HCEC 1CT (cell line): ENCODE data around the gene FAM241A.

ENCODE experiments used
- DNase-seq: peaks from one replicate; pipeline ENCODE4 v3.0.0-alpha.2; 2017

Gene FAM241A

DNA sequence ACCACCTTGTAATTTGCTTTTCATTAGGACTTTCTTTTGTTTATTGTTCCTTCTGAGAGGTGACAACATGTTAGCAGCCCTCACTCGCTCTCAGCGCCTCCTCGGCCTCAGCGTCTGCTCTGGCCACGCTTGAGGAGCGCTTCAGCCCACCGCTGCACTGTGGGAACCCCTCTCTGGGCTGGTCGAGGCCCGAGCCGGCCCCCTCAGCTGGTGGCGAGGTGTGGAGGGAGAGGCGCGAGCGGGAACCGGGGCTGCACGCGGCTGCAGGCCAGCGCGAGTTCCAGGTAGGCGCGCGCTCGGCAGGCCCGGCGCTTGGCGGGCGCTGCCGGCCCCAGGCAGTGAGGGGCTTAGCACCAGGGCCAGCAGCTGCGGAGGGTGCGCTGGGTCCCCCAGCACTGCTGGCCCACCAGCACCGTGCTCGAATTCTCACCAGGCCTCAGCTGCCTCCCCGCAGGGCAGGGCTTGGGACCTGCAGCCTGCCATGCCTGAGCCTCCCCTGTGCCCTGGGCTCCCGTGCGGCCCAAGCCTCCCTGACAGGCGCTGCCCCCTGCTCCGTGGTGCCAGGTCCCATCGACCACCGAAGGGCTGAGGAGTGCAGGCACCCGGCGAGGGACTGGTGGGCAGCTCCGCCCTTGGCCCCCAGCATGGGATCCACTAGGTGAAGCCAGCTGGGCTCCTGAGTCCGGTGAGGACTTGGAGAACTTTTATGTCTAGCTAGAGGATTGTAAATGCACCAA lies 77.1 kb downstream of the FAM241A start:
- no peak for DNase-seq

DNA sequence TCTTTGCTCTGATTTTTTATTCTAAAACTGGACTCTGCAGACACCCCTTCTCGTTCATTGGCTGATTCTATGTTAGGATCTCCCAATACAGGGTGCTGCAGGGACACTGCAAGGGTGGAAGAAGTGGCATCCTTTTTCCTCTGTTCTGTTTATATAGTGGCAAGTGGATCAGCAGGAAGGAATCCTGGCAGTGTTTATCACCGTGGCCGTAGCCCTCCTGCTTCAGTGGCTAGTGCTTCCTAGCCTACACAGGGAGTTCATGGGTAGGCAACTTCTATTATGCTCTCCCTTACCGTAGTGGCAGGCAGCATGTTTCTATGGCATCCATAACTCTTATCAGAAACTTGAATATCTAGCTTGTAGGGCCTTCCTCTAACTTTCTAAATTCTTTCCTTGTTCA lies 79.9 kb downstream of the FAM241A start:
- no peak for DNase-seq

DNA sequence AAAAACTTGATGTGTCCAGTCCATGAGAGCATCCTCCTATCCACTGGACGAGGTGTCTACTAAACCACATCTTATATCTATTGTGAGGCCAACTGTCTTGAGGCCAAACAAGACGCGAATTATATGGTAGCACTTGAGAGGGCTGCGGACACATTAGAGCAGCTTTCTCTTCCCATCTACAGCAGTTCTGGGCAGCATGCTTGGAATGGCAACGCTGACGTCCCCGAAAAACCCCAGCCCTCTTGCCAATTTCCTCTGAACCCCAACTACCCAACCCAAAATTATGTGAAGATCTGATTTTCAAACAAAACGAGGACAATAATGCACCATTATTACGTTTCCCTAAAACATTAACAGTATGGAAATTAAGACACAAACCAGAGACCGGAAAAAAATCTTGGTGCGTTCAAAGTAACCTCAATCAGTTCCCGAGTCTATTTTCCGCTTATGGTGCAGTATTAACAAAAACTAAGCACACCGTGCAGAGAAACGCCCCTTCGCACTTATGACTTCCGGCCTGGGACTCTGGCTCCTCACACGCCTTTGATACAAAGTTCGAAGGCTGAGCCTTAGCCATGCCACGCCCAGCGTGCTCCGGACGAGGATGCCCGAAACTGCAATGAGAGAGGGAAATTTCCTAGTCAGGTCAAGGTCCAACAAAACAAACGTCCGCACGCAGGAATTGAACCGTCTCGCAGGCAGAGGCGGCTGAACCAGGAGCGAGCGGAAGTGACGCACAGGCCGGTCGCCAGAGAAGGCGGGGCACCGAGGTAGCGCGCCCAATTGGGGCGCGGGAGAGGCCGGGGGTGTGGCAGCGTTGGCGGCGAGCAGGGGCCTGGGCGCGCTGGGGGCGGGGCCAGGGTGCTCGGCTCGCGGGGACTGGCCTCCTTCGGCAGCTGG lies 85.9 kb downstream of the FAM241A start:
- peak; percentile 92 for DNase-seq

DNA sequence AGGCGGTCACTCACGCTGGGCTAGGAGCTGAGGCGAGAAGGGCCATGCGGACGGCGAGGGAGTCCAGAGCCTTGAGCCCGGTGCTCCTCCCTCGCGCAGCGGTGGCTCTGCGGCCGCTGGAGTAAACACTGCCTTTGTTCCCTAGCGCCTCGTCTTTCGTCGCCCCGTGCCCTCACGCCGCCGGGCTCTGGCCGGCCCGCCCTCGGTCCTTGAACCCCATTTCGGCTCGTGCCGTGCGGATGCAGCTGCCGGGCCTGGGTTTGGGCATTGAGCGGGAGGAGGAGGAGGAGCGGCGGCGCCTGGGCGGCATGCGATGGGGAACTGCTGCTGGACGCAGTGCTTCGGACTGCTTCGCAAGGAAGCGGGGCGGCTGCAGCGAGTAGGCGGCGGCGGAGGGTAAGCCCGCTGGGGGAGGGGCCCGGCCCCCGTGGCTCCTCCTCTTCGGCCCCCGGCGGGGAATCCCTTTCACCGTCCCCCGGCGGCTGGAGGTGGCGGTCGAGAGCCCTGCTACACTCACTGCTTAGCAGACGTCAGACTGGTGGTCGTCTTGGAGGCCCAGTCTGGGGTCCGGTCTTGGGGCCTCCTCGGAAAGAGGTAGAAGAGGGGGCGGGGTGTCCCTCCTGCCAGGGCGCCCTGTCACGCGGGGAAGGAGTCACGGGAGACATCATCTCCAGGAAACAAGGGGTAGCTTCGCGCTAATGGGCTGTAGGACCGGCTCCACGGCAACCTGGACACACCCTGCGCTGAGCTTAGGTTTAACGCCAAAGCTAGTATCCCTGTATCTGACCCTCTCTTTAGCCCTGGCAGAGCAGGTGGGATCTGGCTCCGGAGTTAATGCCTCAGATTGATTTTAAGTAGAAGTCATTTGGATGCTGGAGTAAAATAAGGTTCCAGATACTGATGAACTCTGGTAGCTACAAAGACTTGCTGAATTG lies 86.8 kb downstream of the FAM241A start, which contains the start of gene AP1AR:
TSS of gene AP1AR (plus strand) at position 9 of the 935 bp plus-strand sequence. CDS start at position 314, 305 bp downstream.
- DNase-seq = peak; percentile 55

DNA sequence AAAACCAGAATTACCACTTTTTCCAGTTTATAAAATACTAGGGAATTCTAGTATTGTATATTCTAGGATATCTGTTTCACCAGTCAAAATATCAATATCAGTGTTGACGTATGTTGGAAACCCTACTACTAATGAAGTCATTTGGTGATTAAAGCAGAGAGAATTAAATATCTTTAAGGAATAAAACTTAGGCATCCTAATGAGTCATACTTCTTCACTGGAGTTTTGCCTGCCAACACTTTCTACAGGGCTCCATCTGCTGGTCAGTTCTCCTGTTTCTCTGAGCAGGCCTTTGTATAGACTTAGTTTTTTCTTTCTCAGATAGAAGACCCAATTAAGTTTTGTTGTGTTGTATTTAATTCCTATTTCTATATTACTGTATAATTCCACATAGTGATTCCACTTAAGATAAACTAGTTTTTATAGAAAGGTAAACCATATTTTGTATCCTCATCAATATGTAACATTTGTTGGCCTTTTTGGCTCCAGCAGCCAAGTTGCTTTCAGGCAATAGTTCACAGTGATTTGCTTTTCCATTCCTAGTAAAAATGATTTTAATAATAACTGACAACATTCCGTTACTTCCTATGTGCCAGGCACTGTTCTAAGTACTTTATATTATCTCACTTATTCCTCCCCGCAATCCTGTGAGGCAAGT lies 89.8 kb downstream of the FAM241A start:
- peak; percentile 80 for DNase-seq

DNA sequence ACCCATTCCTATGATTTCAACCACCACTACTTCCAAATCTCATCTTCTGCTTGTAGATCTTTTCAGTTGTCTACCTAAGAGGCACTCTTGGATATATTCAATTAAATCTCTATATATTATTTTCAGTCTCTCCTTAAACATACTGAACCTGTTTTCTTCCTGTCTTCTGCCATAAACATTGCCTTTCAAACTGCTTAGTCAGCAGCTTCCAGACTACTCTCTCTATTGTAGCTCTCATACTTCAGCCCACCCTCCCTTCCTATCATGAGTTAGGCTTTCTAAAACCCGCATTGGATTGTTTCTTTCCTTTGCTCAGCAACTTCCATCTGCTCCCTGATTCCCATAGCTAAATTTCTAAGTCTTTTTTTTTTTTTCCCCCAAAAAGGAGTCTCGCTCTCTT lies 90.8 kb downstream of the FAM241A start:
- DNase-seq = no peak

DNA sequence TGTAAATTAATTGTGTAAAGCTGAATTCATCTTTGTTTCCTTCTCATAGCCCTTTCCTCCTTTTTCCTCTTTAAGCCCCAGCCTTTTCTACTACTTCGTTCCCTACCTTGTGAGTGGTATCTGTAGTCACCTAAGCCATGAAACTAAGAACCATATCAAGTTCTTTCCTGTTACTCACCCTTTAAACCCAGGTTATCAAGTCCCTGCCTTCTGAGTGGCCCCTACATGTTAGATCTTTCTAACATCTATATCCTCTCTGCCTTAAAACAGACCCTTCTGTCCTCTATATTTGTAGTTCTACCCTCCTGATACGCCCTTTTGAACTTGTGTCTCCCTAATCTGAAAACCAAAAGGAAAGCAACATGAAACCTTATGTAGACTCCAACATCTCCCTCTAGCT lies 93.6 kb downstream of the FAM241A start:
- no peak for DNase-seq
